Smooth muscle cell (in vitro differentiated cells): ENCODE data around the gene TMEM45B. TPM values are rescaled to one million over a fixed set of nuclear protein-coding genes. Genes with fewer than 3 reads are reported as not detected.
"Not testable (repeated sequence)": the region's sequence is repeated elsewhere in the genome, so short reads cannot be mapped to it uniquely, and the experiment has no call there.

Source experiments
- DNase-seq: peaks from one replicate; lab custom pipeline; 2025; ENCODE audit not compliant: unreplicated experiment; lab: John Stamatoyannopoulos, UW
- H2AFZ ChIP-seq: fragments of 200-600 bp; sonication (generic); 2 replicates; pipeline ENCODE4 v1.6.0; 2016; ENCODE audit warnings: antibody characterized with exemption, low read depth, mild to moderate bottlenecking
- H3F3A ChIP-seq: fragments of 200-600 bp; sonication (generic); 2 replicates; pipeline ENCODE4 v1.6.0; 2017; ENCODE audit warnings: antibody characterized with exemption, low read depth
- H3K27ac ChIP-seq: fragments of 200-600 bp; sonication (generic); 2 replicates; pipeline ENCODE4 v1.5.1; 2016; ENCODE audit warnings: low read depth, mild to moderate bottlenecking
- H3K27me3 ChIP-seq: fragments of 200-600 bp; sonication (generic); 2 replicates; pipeline ENCODE4 v1.6.1; 2016; ENCODE audit warnings: low read depth, mild to moderate bottlenecking
- H3K36me3 ChIP-seq: fragments of 200-600 bp; sonication (generic); 2 replicates; pipeline ENCODE4 v1.5.1; 2016; ENCODE audit warnings: low read depth
- H3K4me1 ChIP-seq: fragments of 200-600 bp; sonication (generic); 2 replicates; pipeline ENCODE4 v1.5.1; 2016; ENCODE audit warnings: low read depth
- H3K4me2 ChIP-seq: fragments of 200-600 bp; sonication (generic); 2 replicates; pipeline ENCODE4 v1.6.0; 2016; ENCODE audit warnings: mild to moderate bottlenecking
- H3K4me3 ChIP-seq: fragments of 200-600 bp; sonication (generic); 2 replicates; pipeline ENCODE4 v1.5.1; 2016; ENCODE audit warnings: mild to moderate bottlenecking
- H3K79me2 ChIP-seq: fragments of 200-600 bp; sonication (generic); 2 replicates; pipeline ENCODE4 v1.6.0; 2016; ENCODE audit warnings: low read depth, mild to moderate bottlenecking
- H3K9ac ChIP-seq: fragments of 200-600 bp; sonication (generic); 2 replicates; pipeline ENCODE4 v1.6.0; 2016; ENCODE audit warnings: low read depth
- H3K9me3 ChIP-seq: fragments of 200-600 bp; sonication (generic); replicated peaks from 2 replicates; pipeline ENCODE4 v1.5.1; 2016; ENCODE audit warnings: low read depth
- H4K20me1 ChIP-seq: fragments of 200-600 bp; sonication (generic); 2 replicates; pipeline ENCODE4 v1.6.0; 2016; ENCODE audit warnings: low read depth
- CTCF ChIP-seq: fragments of 200-600 bp; sonication (generic); IDR thresholded peaks from 2 replicates; pipeline ENCODE4 v1.5.1; 2017; ENCODE audit warnings: borderline replicate concordance, mild to moderate bottlenecking, antibody characterized with exemption; ENCODE audit not compliant: insufficient read depth, poor library complexity, severe bottlenecking
- WGBS: methylation state at CpG from one replicate; pipeline ENCODE4 v1.1.7; 2016; ENCODE audit warnings: low lambda C conversion rate; 5-methylcytosine and 5-hydroxymethylcytosine counted together
- polyA plus RNA-seq: library from polyadenylated mRNA; unstranded; fragments of >200 nt; fragmentation: Nextera tagmentation; extraction: Ambion mirVana; gene quantifications from 2 replicates; pipeline ENCODE4 v1.2.1, GENCODE V29; 2016
- total RNA-seq: library from RNA; depleted of rRNA; stranded (reverse); fragments of >200 nt; gene quantifications from 2 replicates; pipeline ENCODE4 v1.2.3, GENCODE V29; 2014

TMEM45B gene
- total and polyA plus RNA-seq, 2 experiments from 2014 or later, result 3.4 to 4.0 TPM

- H3K9ac ChIP-seq, result no peak overlapping the region
- no peak overlapping the region for H3K4me2 ChIP-seq
- no peaks in the 10 kb centered on the region for H3K36me3 ChIP-seq
- no peaks in the 10 kb centered on the region for H4K20me1 ChIP-seq
- H3K79me2 ChIP-seq, result no peaks in the 10 kb centered on the region
- DNase-seq, result no peak
- no peak overlapping the region for H2AFZ ChIP-seq
- no peaks in the 10 kb centered on the region for H3K4me1 ChIP-seq
- no peak overlapping the region for H3K4me3 ChIP-seq
- WGBS, result 89% methylated on average over 9 of the region's 9 CpGs
- peak overlapping the region; percentile 43 for H3K27ac ChIP-seq
- no peaks in the 10 kb centered on the region for H3F3A ChIP-seq
- H3K9me3 ChIP-seq, result no peaks in the 10 kb centered on the region
- no peaks in the 10 kb centered on the region for H3K27me3 ChIP-seq
- TF ChIP-seq CTCF, result no peak
Observed at GRCh38 chr11:129836979-129837378, 21.3 kb downstream of the TMEM45B start.

GRCh38 chr11:129840236-129840635 lies 24.6 kb downstream of the TMEM45B start:
- Histone ChIP-seq H3K27me3 (peaks cover 18% of the 10 kb centered on the region), H3K27ac (no peak overlapping the region), H3K4me1 (no peaks in the 10 kb centered on the region), H3F3A (no peaks in the 10 kb centered on the region), H3K9ac (no peak overlapping the region), H2AFZ (no peak overlapping the region), H3K9me3 (no peaks in the 10 kb centered on the region), H3K4me2 (no peak overlapping the region), H4K20me1 (no peaks in the 10 kb centered on the region), H3K36me3 (no peaks in the 10 kb centered on the region), H3K79me2 (no peaks in the 10 kb centered on the region), H3K4me3 (no peak overlapping the region)
- TF ChIP-seq CTCF, result no peak
- no peak for DNase-seq
- 77% methylated on average over 4 of the region's 4 CpGs for WGBS

GRCh38 chr11:129842138-129842537 lies 26.5 kb downstream of the TMEM45B start:
- no peak for TF ChIP-seq CTCF
- H4K20me1 ChIP-seq, result peaks cover 5% of the 10 kb centered on the region
- H3F3A ChIP-seq, result no peaks in the 10 kb centered on the region
- no peaks in the 10 kb centered on the region for H3K79me2 ChIP-seq
- no peak for DNase-seq
- H3K9me3 ChIP-seq, result no peaks in the 10 kb centered on the region
- WGBS, result 94% methylated on average over 2 of the region's 2 CpGs
- no peak overlapping the region for H3K27ac ChIP-seq
- no peak overlapping the region for H3K9ac ChIP-seq
- no peak overlapping the region for H3K4me2 ChIP-seq
- no peaks in the 10 kb centered on the region for H3K36me3 ChIP-seq
- H3K4me3 ChIP-seq, result no peak overlapping the region
- H3K4me1 ChIP-seq, result peaks cover 6% of the 10 kb centered on the region
- peaks cover 18% of the 10 kb centered on the region for H3K27me3 ChIP-seq
- no peak overlapping the region for H2AFZ ChIP-seq

DNA sequence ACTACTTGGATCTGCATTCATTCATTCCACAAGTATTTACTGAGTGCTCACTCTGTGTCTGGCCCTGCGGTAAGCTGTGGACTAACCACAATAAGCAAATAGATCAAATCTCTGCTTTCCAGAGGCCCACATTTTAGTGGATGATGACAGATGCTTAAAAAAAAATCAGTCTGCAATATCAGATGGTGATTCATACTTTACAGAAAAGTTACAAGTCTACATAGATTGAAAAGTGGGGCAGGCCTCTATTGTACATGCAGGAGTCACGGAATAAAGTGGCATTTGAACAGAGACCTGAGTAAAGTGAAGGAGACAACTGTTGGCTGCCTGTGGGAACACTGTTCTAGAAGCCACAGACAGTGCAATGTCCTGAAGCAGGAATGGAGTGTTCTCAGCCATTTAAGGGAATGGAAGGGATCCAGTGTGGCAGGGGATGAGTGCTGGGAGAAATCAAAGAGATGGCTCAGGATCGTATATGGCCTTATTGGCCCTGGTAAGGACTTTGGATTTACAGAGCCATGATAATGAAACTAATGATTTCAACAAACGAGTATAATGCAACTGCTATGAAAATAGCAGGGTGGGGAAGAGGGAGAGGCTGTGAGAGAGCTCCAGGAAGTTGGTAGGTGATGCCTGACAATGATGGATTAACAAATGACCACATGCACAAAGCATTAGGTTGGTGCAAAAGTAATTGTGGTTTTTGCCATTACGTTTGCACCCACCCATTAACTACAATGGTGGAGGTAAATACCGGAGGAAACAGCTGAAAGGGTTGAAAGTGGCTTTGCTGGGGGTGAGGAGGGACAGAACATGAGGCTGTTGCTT lies 31.1 kb downstream of the TMEM45B start:
- peak overlapping the region; percentile 75 for H3K4me2 ChIP-seq
- no peaks in the 10 kb centered on the region for H3K79me2 ChIP-seq
- peak overlapping the region; percentile 92 for H3K27ac ChIP-seq
- no peak overlapping the region for H2AFZ ChIP-seq
- peaks cover 5% of the 10 kb centered on the region for H4K20me1 ChIP-seq
- H3K36me3 ChIP-seq, result no peaks in the 10 kb centered on the region
- H3K9me3 ChIP-seq, result no peaks in the 10 kb centered on the region
- WGBS, result 23% methylated on average over 6 of the region's 6 CpGs
- H3K27me3 ChIP-seq, result peaks cover 18% of the 10 kb centered on the region
- peaks cover 6% of the 10 kb centered on the region for H3K4me1 ChIP-seq
- H3K4me3 ChIP-seq, result no peak overlapping the region
- TF ChIP-seq CTCF, result no peak
- no peaks in the 10 kb centered on the region for H3F3A ChIP-seq
- no peak for DNase-seq
- peak overlapping the region; percentile 80 for H3K9ac ChIP-seq

- WGBS, result 42% methylated on average over 2 of the region's 3 CpGs
- not testable (repeated sequence) for DNase-seq
- peaks cover 17% of the 10 kb centered on the region for H3K27me3 ChIP-seq
Observed at GRCh38 chr11:129847361-129847760, 31.7 kb downstream of the TMEM45B start.

More at GRCh38 chr11:129847361-129847760, 31.7 kb downstream of the TMEM45B start:
- Histone ChIP-seq H3K9ac (peak overlapping the region; percentile 80), H3K27ac (peak overlapping the region; percentile 92), H3K4me2 (peak overlapping the region; percentile 75)
- H3K4me3 ChIP-seq, H3K9me3 ChIP-seq, H3K4me1 ChIP-seq, H2AFZ ChIP-seq, H3K36me3 ChIP-seq, H3K79me2 ChIP-seq, H3F3A ChIP-seq, H4K20me1 ChIP-seq: not testable (repeated sequence)
